Measurements from ENCODE around the gene NLRP7.

Gene NLRP7

GRCh38 chr19:54888239-54888638, 59.1 kb downstream of the NLRP7 start:
- no peak for DNase-seq (ENCODE audit: low read depth in 1 of 2, low spot score in 1 of 2)
- H3K27me3 ChIP-seq (ENCODE audit: insufficient read depth, poor library complexity, severe bottlenecking) = no peaks in the 10 kb centered on the region
- TF ChIP-seq GABPA (IDR thresholded peaks at IDR 0.05; ENCODE audit: low read depth) (no peak), SPI1 (IDR thresholded peaks at IDR 0.05; ENCODE audit: borderline replicate concordance, low read depth) (no peak), POLR2AphosphoS5 (IDR thresholded peaks at IDR 0.05; ENCODE audit: low read depth) (no peak)
- TF ChIP-seq, protein P1, sequence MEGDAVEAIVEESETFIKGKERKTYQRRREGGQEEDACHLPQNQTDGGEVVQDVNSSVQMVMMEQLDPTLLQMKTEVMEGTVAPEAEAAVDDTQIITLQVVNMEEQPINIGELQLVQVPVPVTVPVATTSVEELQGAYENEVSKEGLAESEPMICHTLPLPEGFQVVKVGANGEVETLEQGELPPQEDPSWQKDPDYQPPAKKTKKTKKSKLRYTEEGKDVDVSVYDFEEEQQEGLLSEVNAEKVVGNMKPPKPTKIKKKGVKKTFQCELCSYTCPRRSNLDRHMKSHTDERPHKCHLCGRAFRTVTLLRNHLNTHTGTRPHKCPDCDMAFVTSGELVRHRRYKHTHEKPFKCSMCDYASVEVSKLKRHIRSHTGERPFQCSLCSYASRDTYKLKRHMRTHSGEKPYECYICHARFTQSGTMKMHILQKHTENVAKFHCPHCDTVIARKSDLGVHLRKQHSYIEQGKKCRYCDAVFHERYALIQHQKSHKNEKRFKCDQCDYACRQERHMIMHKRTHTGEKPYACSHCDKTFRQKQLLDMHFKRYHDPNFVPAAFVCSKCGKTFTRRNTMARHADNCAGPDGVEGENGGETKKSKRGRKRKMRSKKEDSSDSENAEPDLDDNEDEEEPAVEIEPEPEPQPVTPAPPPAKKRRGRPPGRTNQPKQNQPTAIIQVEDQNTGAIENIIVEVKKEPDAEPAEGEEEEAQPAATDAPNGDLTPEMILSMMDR (IDR thresholded peaks at IDR 0.05; ENCODE audit: insufficient read depth, low read length) = no peak
- TF ChIP-seq, protein P2, sequence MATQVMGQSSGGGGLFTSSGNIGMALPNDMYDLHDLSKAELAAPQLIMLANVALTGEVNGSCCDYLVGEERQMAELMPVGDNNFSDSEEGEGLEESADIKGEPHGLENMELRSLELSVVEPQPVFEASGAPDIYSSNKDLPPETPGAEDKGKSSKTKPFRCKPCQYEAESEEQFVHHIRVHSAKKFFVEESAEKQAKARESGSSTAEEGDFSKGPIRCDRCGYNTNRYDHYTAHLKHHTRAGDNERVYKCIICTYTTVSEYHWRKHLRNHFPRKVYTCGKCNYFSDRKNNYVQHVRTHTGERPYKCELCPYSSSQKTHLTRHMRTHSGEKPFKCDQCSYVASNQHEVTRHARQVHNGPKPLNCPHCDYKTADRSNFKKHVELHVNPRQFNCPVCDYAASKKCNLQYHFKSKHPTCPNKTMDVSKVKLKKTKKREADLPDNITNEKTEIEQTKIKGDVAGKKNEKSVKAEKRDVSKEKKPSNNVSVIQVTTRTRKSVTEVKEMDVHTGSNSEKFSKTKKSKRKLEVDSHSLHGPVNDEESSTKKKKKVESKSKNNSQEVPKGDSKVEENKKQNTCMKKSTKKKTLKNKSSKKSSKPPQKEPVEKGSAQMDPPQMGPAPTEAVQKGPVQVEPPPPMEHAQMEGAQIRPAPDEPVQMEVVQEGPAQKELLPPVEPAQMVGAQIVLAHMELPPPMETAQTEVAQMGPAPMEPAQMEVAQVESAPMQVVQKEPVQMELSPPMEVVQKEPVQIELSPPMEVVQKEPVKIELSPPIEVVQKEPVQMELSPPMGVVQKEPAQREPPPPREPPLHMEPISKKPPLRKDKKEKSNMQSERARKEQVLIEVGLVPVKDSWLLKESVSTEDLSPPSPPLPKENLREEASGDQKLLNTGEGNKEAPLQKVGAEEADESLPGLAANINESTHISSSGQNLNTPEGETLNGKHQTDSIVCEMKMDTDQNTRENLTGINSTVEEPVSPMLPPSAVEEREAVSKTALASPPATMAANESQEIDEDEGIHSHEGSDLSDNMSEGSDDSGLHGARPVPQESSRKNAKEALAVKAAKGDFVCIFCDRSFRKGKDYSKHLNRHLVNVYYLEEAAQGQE (IDR thresholded peaks at IDR 0.05; ENCODE audit: insufficient replicate concordance, low read depth) = no peak

GRCh38 chr19:54883228-54883627, 64.1 kb downstream of the NLRP7 start:
- TF ChIP-seq POLR2AphosphoS5 (IDR thresholded peaks at IDR 0.05; ENCODE audit: low read depth) (no peak), SPI1 (IDR thresholded peaks at IDR 0.05; ENCODE audit: borderline replicate concordance, low read depth) (no peak), GABPA (IDR thresholded peaks at IDR 0.05; ENCODE audit: low read depth) (no peak)
- TF ChIP-seq, protein P1 (IDR thresholded peaks at IDR 0.05; ENCODE audit: insufficient read depth, low read length) = no peak
- TF ChIP-seq, protein P2 (IDR thresholded peaks at IDR 0.05; ENCODE audit: insufficient replicate concordance, low read depth) = no peak
- Histone ChIP-seq H3K27me3 (ENCODE audit: insufficient read depth, poor library complexity, severe bottlenecking) (no peaks in the 10 kb centered on the region), H3K4me3 (replicated peaks; ENCODE audit: insufficient read depth, low read length) (no peak overlapping the region), H3K27ac (replicated peaks) (no peak overlapping the region)
- DNase-seq (ENCODE audit: low read depth in 1 of 2, low spot score in 1 of 2) = no peak

More at GRCh38 chr19:54888239-54888638, 59.1 kb downstream of the NLRP7 start:
- Histone ChIP-seq H3K27ac (replicated peaks) (no peak overlapping the region), H3K4me3 (replicated peaks; ENCODE audit: insufficient read depth, low read length) (no peak overlapping the region)

- Histone ChIP-seq H3K27ac (replicated peaks) (no peak overlapping the region), H3K4me3 (replicated peaks; ENCODE audit: insufficient read depth, low read length) (no peak overlapping the region), H3K27me3 (ENCODE audit: insufficient read depth, poor library complexity, severe bottlenecking) (no peaks in the 10 kb centered on the region)
- TF ChIP-seq SPI1 (IDR thresholded peaks at IDR 0.05; ENCODE audit: borderline replicate concordance, low read depth) = no peak
- TF ChIP-seq GABPA (IDR thresholded peaks at IDR 0.05; ENCODE audit: low read depth) = no peak
- TF ChIP-seq POLR2AphosphoS5 (IDR thresholded peaks at IDR 0.05; ENCODE audit: low read depth) = no peak
- TF ChIP-seq, protein P2 (IDR thresholded peaks at IDR 0.05; ENCODE audit: insufficient replicate concordance, low read depth) = no peak
- TF ChIP-seq, protein P1 (IDR thresholded peaks at IDR 0.05; ENCODE audit: insufficient read depth, low read length) = no peak
- DNase-seq (ENCODE audit: low read depth in 1 of 2, low spot score in 1 of 2) = no peak
Measured at GRCh38 chr19:54882758-54883157, 64.6 kb downstream of the NLRP7 start.
